ENCODE results near the gene SCUBE1. TPM values are rescaled to one million over a fixed set of nuclear protein-coding genes. Genes with fewer than 3 reads are reported as not detected.

Gene SCUBE1
- total RNA-seq, 4 donors from 2014 or later, result 0.38 to 4.0 (median 2.1) TPM

GRCh38 chr22:43205748-43206508 is 137.2 kb downstream of the SCUBE1 start:
- no peak for TF ChIP-seq POLR2A (IDR thresholded peaks at IDR 0.05)
- DNase-seq, result no peak
- Histone ChIP-seq H3K27ac (no peak overlapping the region), H3K4me3 (no peak overlapping the region), H3K9me3 (no peaks in the 10 kb centered on the region), H3K27me3 (no peaks in the 10 kb centered on the region), H3K4me1 (no peaks in the 10 kb centered on the region), H3K36me3 (no peaks in the 10 kb centered on the region)
- intact Hi-C loops (cut with DNase I), result no loop called here
- WGBS, 2 donors, result 49 to 54% methylated on average over 3 of the region's 5 CpGs

DNA sequence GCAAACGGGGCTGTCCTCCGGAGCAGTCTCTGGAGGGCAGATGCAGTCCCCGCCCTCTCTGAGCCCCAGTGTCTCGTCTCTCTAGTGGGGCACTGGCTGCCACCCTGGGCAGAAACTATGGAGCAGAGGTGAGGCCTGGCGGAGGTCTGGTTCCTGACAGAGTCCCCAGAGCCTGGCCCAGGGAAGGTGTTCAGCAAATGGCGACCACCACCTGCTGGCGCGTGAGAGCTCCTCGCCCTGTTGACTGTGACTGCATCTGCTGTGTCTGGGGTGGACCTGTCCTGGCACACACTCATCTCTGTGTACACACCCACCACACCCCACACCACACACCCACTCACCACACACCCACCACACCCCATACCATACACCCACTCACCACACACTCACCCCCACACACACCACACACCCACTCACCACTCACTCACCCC is 137.9 kb downstream of the SCUBE1 start:
- Histone ChIP-seq H3K27ac (no peak overlapping the region), H3K27me3 (no peaks in the 10 kb centered on the region), H3K36me3 (no peaks in the 10 kb centered on the region), H3K4me3 (no peak overlapping the region), H3K4me1 (no peaks in the 10 kb centered on the region), H3K9me3 (no peaks in the 10 kb centered on the region)
- DNase-seq, result no peak
- intact Hi-C loops (cut with DNase I), result no loop called here
- WGBS, 2 donors, result 90 to 92% methylated on average over 7 to 8 of the region's 9 CpGs
- TF ChIP-seq CTCF (IDR thresholded peaks at IDR 0.05) (no peak), POLR2A (IDR thresholded peaks at IDR 0.05) (no peak)

GRCh38 chr22:43203471-43203981 is 139.6 kb downstream of the SCUBE1 start:
- TF ChIP-seq CTCF (IDR thresholded peaks at IDR 0.05) (no peak), POLR2A (IDR thresholded peaks at IDR 0.05) (no peak)
- DNase-seq, result no peak
- 77 to 83% methylated on average over 13 to 17 of the region's 20 CpGs for WGBS, 2 donors

GRCh38 chr22:43202756-43203410 is 140.3 kb downstream of the SCUBE1 start:
- WGBS, 2 donors, result 85 to 90% methylated on average over 6 to 13 of the region's 13 CpGs
- no peak overlapping the region for H3K27ac ChIP-seq
- TF ChIP-seq POLR2A (IDR thresholded peaks at IDR 0.05), result no peak
- no peak for TF ChIP-seq CTCF (IDR thresholded peaks at IDR 0.05)
- DNase-seq, result no peak
- H3K4me3 ChIP-seq, result no peak overlapping the region
- intact Hi-C loops (cut with DNase I), result no loop called here
- no peaks in the 10 kb centered on the region for H3K4me1 ChIP-seq
- H3K9me3 ChIP-seq, result no peaks in the 10 kb centered on the region
- H3K27me3 ChIP-seq, result peaks cover 0 to 12% (median 0%) of the 10 kb centered on the region in 4 donors
- no peaks in the 10 kb centered on the region for H3K36me3 ChIP-seq

More at GRCh38 chr22:43203471-43203981, 139.6 kb downstream of the SCUBE1 start:
- Histone ChIP-seq H3K27me3 (peaks cover 0 to 6% (median 0%) of the 10 kb centered on the region in 4 donors), H3K9me3 (no peaks in the 10 kb centered on the region), H3K4me1 (no peaks in the 10 kb centered on the region), H3K27ac (no peak overlapping the region), H3K4me3 (no peak overlapping the region), H3K36me3 (no peaks in the 10 kb centered on the region)
- intact Hi-C loops (cut with DNase I), result no loop called here

DNA sequence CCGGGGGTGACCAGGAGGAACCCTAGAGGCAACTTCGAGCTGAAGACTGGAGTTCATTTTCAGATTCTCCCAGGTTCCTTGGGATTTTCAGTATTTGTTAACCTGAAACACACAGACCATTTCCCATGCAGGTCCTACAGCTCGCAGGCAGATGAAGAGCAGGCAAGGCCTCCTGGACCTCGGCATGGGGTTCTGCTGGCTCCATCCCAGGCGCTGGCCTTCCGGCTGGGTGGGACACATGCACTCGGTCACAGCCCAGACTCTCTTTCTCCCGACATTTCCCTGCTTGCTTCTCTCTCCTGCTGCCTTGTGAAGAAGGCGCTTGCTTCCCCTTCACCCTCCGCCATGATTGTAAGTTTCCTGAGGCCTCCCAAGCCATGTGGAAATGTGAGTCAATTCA is 140.8 kb downstream of the SCUBE1 start:
- intact Hi-C loops (cut with DNase I), result no loop called here
- 88 to 91% methylated on average over 10 of the region's 10 CpGs for WGBS, 2 donors
- Histone ChIP-seq H3K9me3 (no peaks in the 10 kb centered on the region), H3K4me3 (no peak overlapping the region), H3K27me3 (peaks cover 0 to 18% (median 0%) of the 10 kb centered on the region in 4 donors), H3K27ac (no peak overlapping the region), H3K36me3 (no peaks in the 10 kb centered on the region), H3K4me1 (no peaks in the 10 kb centered on the region)
- TF ChIP-seq POLR2A (IDR thresholded peaks at IDR 0.05), result no peak
- no peak for TF ChIP-seq CTCF (IDR thresholded peaks at IDR 0.05)
- no peak for DNase-seq

Measured in esophagus squamous epithelium (tissue), 5 donors.